GM12891 (cell line): ENCODE results near the gene GREB1.
"Not testable (repeated sequence)": the region's sequence is repeated elsewhere in the genome, so short reads cannot be mapped to it uniquely, and the experiment has no call there.

ENCODE experiments used
- POLR2A ChIP-seq: IDR thresholded peaks from 2 replicates; pipeline ENCODE4 v1.6.1; 2011; ENCODE audit warnings: low read depth, low read length, control low read depth
- POLR2AphosphoS5 ChIP-seq: IDR thresholded peaks from 2 replicates; pipeline ENCODE4 v1.6.1; 2011; ENCODE audit warnings: low read depth, low read length, control low read depth
- POU2F2 ChIP-seq: IDR thresholded peaks from 2 replicates; pipeline ENCODE4 v1.6.1; 2011; ENCODE audit warnings: low read depth, mild to moderate bottlenecking, control low read depth, low read length, moderate library complexity
- TAF1 ChIP-seq: IDR thresholded peaks from 2 replicates; pipeline ENCODE4 v1.6.1; 2011; ENCODE audit warnings: low read depth, low read length, control low read depth

- not testable (repeated sequence) for TF ChIP-seq POLR2A, POLR2AphosphoS5, TAF1, POU2F2
These were observed 126.6 kb downstream of the GREB1 start for GRCh38 chr2:11660396-11660795.
